ENCODE data around the gene PSMA5. TPM values are rescaled to one million over a fixed set of nuclear protein-coding genes. Genes with fewer than 3 reads are reported as not detected.
"Not testable (repeated sequence)": the region's sequence is repeated elsewhere in the genome, so short reads cannot be mapped to it uniquely, and the experiment has no call there.

The PSMA5 gene
- total RNA-seq: 10 to 100 TPM; 49.1 to 60.2 (median 55.9) TPM
- polyA plus RNA-seq: 49.8 TPM
- long read RNA-seq, donor 1, transcript PSMA5-201 (9 exons, 3,729 nt): major isoform, 33 of 37 reads
- long read RNA-seq, donor 1, partial matches to known transcripts: 3 of 37 reads
- long read RNA-seq, donor 1, other reads (novel, unspliced or antisense): 1 of 37 reads
- long read RNA-seq, donor 2, transcript PSMA5-201 (9 exons, 3,729 nt): major isoform, 20 of 24 reads
- long read RNA-seq, donor 2, partial matches to known transcripts: 0 of 24 reads
- long read RNA-seq, donor 2, other reads (novel, unspliced or antisense): 4 of 24 reads
- long read RNA-seq, donor 3, transcript PSMA5-201 (9 exons, 3,729 nt): major isoform, 77 of 82 reads
- long read RNA-seq, donor 3, partial matches to known transcripts: 3 of 82 reads
- long read RNA-seq, donor 3, other reads (novel, unspliced or antisense): 2 of 82 reads
- long read RNA-seq, donor 4, transcript PSMA5-201 (9 exons, 3,729 nt): major isoform, 24 of 26 reads
- long read RNA-seq, donor 4, partial matches to known transcripts: 0 of 26 reads
- long read RNA-seq, donor 4, other reads (novel, unspliced or antisense): 2 of 26 reads

GRCh38 chr1:109426281-109427170 lies at the start of gene PSMA5:
PSMA5 (minus strand) TSS chr1:109426448; CDS start chr1:109426330, 118 bp downstream.
- no peaks in the 10 kb centered on the region for H3K9me3 ChIP-seq (ENCODE audit: control insufficient read depth, low read length)
- H3K27me3 ChIP-seq (ENCODE audit: control insufficient read depth, insufficient read depth): no peaks in the 10 kb centered on the region
- H3K4me3 ChIP-seq (ENCODE audit: low read length): peak within 1 kb of the TSS; percentile 54
- H3K27ac ChIP-seq (ENCODE audit: low read length): peak within 1 kb of the TSS; percentile 95
- WGBS: under 1% methylated on average over 50 of the region's 50 CpGs
- ATAC-seq (peak; percentile 100), DNase-seq (peak; percentile 98)
- intact Hi-C loops (cut with DNase I): no loop called here
- H3K4me1 ChIP-seq (ENCODE audit: control insufficient read depth, insufficient read depth, low read length): no peaks in the 10 kb centered on the region

GRCh38 chr1:109475261-109475660 lies 49.0 kb upstream of the PSMA5 start:
- no peaks in the 10 kb centered on the region for H3K4me1 ChIP-seq (ENCODE audit: control insufficient read depth, insufficient read depth, low read length)
- H3K4me3 ChIP-seq (ENCODE audit: low read length): no peak overlapping the region
- WGBS: 84% methylated on average over 9 of the region's 9 CpGs
- H3K27ac ChIP-seq (ENCODE audit: low read length): no peak overlapping the region
- no peak for ATAC-seq
- H3K27me3 ChIP-seq (ENCODE audit: control insufficient read depth, insufficient read depth): no peaks in the 10 kb centered on the region
- DNase-seq: no peak
- intact Hi-C loops (cut with DNase I): no loop called here
- no peaks in the 10 kb centered on the region for H3K9me3 ChIP-seq (ENCODE audit: control insufficient read depth, low read length)

- intact Hi-C loops (cut with DNase I): no loop called here
- 44% methylated on average over 1 of the region's 1 CpG for WGBS
- DNase-seq (no peak), ATAC-seq (peak; percentile 46 to 64)
- no peaks in the 10 kb centered on the region for H3K9me3 ChIP-seq (ENCODE audit: control insufficient read depth, low read length)
- no peak overlapping the region for H3K4me3 ChIP-seq (ENCODE audit: low read length)
- no peaks in the 10 kb centered on the region for H3K4me1 ChIP-seq (ENCODE audit: control insufficient read depth, insufficient read depth, low read length)
- H3K27me3 ChIP-seq (ENCODE audit: control insufficient read depth, insufficient read depth): no peaks in the 10 kb centered on the region
- no peak overlapping the region for H3K27ac ChIP-seq (ENCODE audit: low read length)
Observed at GRCh38 chr1:109474697-109475096, 48.4 kb upstream of the PSMA5 start.

- H3K4me3 ChIP-seq (ENCODE audit: low read length); DNase-seq: not testable (repeated sequence)
Observed at GRCh38 chr1:109473284-109474057, 47.2 kb upstream of the PSMA5 start.

GRCh38 chr1:109472779-109473178 lies 46.5 kb upstream of the PSMA5 start:
- H3K27ac ChIP-seq (ENCODE audit: low read length): no peak overlapping the region
- H3K9me3 ChIP-seq (ENCODE audit: control insufficient read depth, low read length): no peaks in the 10 kb centered on the region
- no peak for DNase-seq
- H3K4me1 ChIP-seq (ENCODE audit: control insufficient read depth, insufficient read depth, low read length): no peaks in the 10 kb centered on the region
- WGBS: 53% methylated on average over 3 of the region's 3 CpGs
- no peak overlapping the region for H3K4me3 ChIP-seq (ENCODE audit: low read length)
- no peaks in the 10 kb centered on the region for H3K27me3 ChIP-seq (ENCODE audit: control insufficient read depth, insufficient read depth)
- intact Hi-C loops (cut with DNase I): no loop called here
- no peak for ATAC-seq

More at GRCh38 chr1:109473284-109474057, 47.2 kb upstream of the PSMA5 start:
- 74% methylated on average over 12 of the region's 12 CpGs for WGBS
- intact Hi-C loops (cut with DNase I); H3K27me3 ChIP-seq (ENCODE audit: control insufficient read depth, insufficient read depth); H3K4me1 ChIP-seq (ENCODE audit: control insufficient read depth, insufficient read depth, low read length); H3K27ac ChIP-seq (ENCODE audit: low read length); H3K9me3 ChIP-seq (ENCODE audit: control insufficient read depth, low read length): not testable (repeated sequence)
- peak; percentile 42 to 50 for ATAC-seq

- H3K27ac ChIP-seq (ENCODE audit: low read length): no peak overlapping the region
- WGBS: 58% methylated on average over 6 of the region's 6 CpGs
- no peaks in the 10 kb centered on the region for H3K27me3 ChIP-seq (ENCODE audit: control insufficient read depth, insufficient read depth)
- H3K4me1 ChIP-seq (ENCODE audit: control insufficient read depth, insufficient read depth, low read length): no peaks in the 10 kb centered on the region
- DNase-seq (no peak), ATAC-seq (no peak)
- no peak overlapping the region for H3K4me3 ChIP-seq (ENCODE audit: low read length)
- no peaks in the 10 kb centered on the region for H3K9me3 ChIP-seq (ENCODE audit: control insufficient read depth, low read length)
- intact Hi-C loops (cut with DNase I): no loop called here
Observed at GRCh38 chr1:109470245-109470644, 44.0 kb upstream of the PSMA5 start.

GRCh38 chr1:109468903-109469302 lies 42.7 kb upstream of the PSMA5 start:
- Histone ChIP-seq H3K27ac (ENCODE audit: low read length) (no peak overlapping the region), H3K4me1 (ENCODE audit: control insufficient read depth, insufficient read depth, low read length) (no peaks in the 10 kb centered on the region), H3K27me3 (ENCODE audit: control insufficient read depth, insufficient read depth) (no peaks in the 10 kb centered on the region), H3K9me3 (ENCODE audit: control insufficient read depth, low read length) (no peaks in the 10 kb centered on the region), H3K4me3 (ENCODE audit: low read length) (no peak overlapping the region)
- no peak for DNase-seq
- ATAC-seq: no peak
- intact Hi-C loops (cut with DNase I): no loop called here
- WGBS: 40% methylated on average over 2 of the region's 2 CpGs

GRCh38 chr1:109468061-109468460 lies 41.8 kb upstream of the PSMA5 start:
- ATAC-seq (no peak), DNase-seq (no peak)
- Histone ChIP-seq H3K9me3 (ENCODE audit: control insufficient read depth, low read length) (no peaks in the 10 kb centered on the region), H3K27ac (ENCODE audit: low read length) (no peak overlapping the region), H3K27me3 (ENCODE audit: control insufficient read depth, insufficient read depth) (no peaks in the 10 kb centered on the region), H3K4me3 (ENCODE audit: low read length) (no peak overlapping the region), H3K4me1 (ENCODE audit: control insufficient read depth, insufficient read depth, low read length) (no peaks in the 10 kb centered on the region)
- 95% methylated on average over 1 of the region's 1 CpG for WGBS
- intact Hi-C loops (cut with DNase I): no loop called here

GRCh38 chr1:109467301-109467777 lies 41.1 kb upstream of the PSMA5 start:
- Histone ChIP-seq H3K27ac (ENCODE audit: low read length) (peak overlapping the region; percentile 1), H3K27me3 (ENCODE audit: control insufficient read depth, insufficient read depth) (no peaks in the 10 kb centered on the region), H3K4me3 (ENCODE audit: low read length) (peak overlapping the region; percentile 58), H3K9me3 (ENCODE audit: control insufficient read depth, low read length) (no peaks in the 10 kb centered on the region), H3K4me1 (ENCODE audit: control insufficient read depth, insufficient read depth, low read length) (no peaks in the 10 kb centered on the region)
- intact Hi-C loops (cut with DNase I): no loop called here
- ATAC-seq (peak; percentile 25 to 46), DNase-seq (no peak)
- WGBS: 14% methylated on average over 23 of the region's 23 CpGs

Data from right cardiac atrium (tissue), 5 donors.